ENCODE measurements around the gene DICER1.

The DICER1 gene

DNA sequence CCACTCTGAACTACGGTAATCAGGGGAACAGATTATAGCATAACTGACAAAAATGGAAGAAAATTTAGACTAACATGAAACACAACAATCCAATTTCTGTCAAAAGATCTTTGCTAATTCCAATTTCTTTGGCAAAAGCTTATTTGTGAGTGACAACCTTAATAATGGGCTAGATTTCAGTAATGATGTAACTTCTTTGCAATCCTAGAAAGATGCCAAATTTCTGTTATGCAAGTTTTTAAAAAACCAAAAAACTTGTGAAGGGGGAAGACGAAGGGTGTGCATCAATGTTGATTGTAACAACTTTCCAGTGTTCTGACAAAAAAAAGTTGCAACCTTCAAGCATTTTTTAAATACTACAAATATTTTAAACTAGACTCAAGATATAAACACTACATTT, 59.9 kb downstream of the DICER1 start (continued):
- TF ChIP-seq, protein P1, sequence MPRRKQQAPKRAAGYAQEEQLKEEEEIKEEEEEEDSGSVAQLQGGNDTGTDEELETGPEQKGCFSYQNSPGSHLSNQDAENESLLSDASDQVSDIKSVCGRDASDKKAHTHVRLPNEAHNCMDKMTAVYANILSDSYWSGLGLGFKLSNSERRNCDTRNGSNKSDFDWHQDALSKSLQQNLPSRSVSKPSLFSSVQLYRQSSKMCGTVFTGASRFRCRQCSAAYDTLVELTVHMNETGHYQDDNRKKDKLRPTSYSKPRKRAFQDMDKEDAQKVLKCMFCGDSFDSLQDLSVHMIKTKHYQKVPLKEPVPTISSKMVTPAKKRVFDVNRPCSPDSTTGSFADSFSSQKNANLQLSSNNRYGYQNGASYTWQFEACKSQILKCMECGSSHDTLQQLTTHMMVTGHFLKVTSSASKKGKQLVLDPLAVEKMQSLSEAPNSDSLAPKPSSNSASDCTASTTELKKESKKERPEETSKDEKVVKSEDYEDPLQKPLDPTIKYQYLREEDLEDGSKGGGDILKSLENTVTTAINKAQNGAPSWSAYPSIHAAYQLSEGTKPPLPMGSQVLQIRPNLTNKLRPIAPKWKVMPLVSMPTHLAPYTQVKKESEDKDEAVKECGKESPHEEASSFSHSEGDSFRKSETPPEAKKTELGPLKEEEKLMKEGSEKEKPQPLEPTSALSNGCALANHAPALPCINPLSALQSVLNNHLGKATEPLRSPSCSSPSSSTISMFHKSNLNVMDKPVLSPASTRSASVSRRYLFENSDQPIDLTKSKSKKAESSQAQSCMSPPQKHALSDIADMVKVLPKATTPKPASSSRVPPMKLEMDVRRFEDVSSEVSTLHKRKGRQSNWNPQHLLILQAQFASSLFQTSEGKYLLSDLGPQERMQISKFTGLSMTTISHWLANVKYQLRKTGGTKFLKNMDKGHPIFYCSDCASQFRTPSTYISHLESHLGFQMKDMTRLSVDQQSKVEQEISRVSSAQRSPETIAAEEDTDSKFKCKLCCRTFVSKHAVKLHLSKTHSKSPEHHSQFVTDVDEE (CRISPR knock-in tag; IDR thresholded peaks at IDR 0.05): no peak
- TF ChIP-seq PPARA (CRISPR knock-in tag; IDR thresholded peaks at IDR 0.05; ENCODE audit: borderline replicate concordance): no peak
- no peak for TF ChIP-seq TOX (CRISPR knock-in tag; IDR thresholded peaks at IDR 0.05; ENCODE audit: borderline replicate concordance)
- TF ChIP-seq OSR1 (CRISPR knock-in tag; IDR thresholded peaks at IDR 0.05): no peak

DNA sequence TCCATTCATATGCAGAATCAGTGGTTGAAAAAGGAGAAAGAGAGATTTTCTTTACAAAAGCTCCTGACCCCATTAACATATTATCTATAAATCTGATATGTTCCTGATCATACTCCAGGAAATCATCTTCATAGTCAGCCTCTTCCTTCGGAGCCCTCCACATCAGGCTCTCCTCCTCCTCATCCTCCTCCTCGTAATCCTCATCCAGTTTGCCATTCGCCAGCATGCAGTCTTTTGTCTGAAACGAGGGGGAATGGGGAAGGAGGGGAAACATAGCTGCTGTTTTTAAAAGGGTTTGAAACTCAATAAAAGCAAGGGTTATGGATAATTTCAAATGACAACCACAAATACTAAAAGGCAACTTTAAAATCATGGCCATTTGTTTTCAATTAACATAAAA, 60.9 kb downstream of the DICER1 start:
- peak; percentile 22; the same call in 1 of the 3 replicates for ATAC-seq
- no peak for TF ChIP-seq ISL1 (CRISPR knock-in tag; IDR thresholded peaks at IDR 0.05)
- no peak for TF ChIP-seq ZNF8 (CRISPR knock-in tag; IDR thresholded peaks at IDR 0.05)

DNA sequence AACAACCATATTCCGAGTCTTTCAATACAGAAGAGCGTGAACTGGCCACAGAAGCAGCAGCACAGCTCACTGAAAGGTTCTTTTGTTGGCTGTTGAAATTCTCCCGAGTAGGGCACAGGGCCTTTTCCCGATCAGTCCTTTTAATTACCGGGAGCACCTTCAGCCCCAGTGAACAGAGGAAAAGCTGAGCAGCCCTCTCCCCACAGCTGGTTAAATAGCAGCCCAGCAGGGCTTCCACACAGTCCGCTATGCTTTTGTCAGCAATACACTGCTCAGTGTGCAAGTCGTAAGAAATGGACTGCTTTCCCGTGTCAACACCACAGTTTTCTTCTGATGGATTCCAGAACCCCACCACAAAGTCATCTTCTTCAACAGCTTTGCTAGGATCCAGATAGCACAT, 61.3 kb downstream of the DICER1 start:
- ATAC-seq: peak; percentile 29; the same call in 1 of the 3 replicates
- TF ChIP-seq ZNF8 (CRISPR knock-in tag; IDR thresholded peaks at IDR 0.05) (no peak), ZNF70 (CRISPR knock-in tag; IDR thresholded peaks at IDR 0.05) (0 out of 2 replicates have a peak, but pooled peaks have one; percentile 11)

GRCh38 chr14:95092723-95093122, 64.6 kb downstream of the DICER1 start:
- no peak for TF ChIP-seq OSR1 (CRISPR knock-in tag; IDR thresholded peaks at IDR 0.05)
- TF ChIP-seq ZFP30 (CRISPR knock-in tag; IDR thresholded peaks at IDR 0.05): no peak
- no peak for TF ChIP-seq ARNTL (CRISPR knock-in tag; IDR thresholded peaks at IDR 0.05; ENCODE audit: borderline replicate concordance, low read depth)
- no peak for TF ChIP-seq ZNF70 (CRISPR knock-in tag; IDR thresholded peaks at IDR 0.05)
- no peak for TF ChIP-seq ISL1 (CRISPR knock-in tag; IDR thresholded peaks at IDR 0.05)
- TF ChIP-seq RARB (CRISPR knock-in tag; IDR thresholded peaks at IDR 0.05): no peak
- no peak for TF ChIP-seq PATZ1 (CRISPR knock-in tag; IDR thresholded peaks at IDR 0.05; ENCODE audit: borderline replicate concordance)
- TF ChIP-seq ZFP3 (CRISPR knock-in tag; IDR thresholded peaks at IDR 0.05): no peak
- TF ChIP-seq ZC3H10 (CRISPR knock-in tag; IDR thresholded peaks at IDR 0.05): no peak
- no peak for TF ChIP-seq ZNF8 (CRISPR knock-in tag; IDR thresholded peaks at IDR 0.05)
- TF ChIP-seq CSDC2 (CRISPR knock-in tag; IDR thresholded peaks at IDR 0.05): no peak
- TF ChIP-seq, protein P1 (CRISPR knock-in tag; IDR thresholded peaks at IDR 0.05): no peak
- TF ChIP-seq TOX (CRISPR knock-in tag; IDR thresholded peaks at IDR 0.05; ENCODE audit: borderline replicate concordance): no peak
- no peak for TF ChIP-seq TCF4 (CRISPR knock-in tag; IDR thresholded peaks at IDR 0.05; ENCODE audit: borderline replicate concordance)
- ATAC-seq: no peak

DNA sequence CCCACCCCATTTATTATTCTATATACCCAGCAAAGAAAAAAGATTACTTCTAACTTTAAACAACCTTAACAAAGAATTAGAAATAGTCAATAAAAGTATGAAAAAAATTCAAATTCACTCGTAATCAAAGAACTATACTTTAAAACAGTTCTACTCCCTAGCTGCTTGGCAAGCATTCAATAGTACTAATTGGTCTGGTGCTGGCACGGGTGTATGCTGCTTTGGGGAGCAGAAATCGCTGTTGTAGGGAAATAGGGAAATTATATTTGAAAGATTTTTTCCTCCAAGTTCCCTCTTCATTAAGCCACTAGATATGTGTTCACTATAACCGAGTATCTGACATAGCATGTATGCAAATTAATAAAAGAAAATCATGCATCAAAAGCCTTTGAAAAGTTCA, 65.7 kb downstream of the DICER1 start:
- ATAC-seq: no peak
- TF ChIP-seq ZC3H10 (CRISPR knock-in tag; IDR thresholded peaks at IDR 0.05) (no peak), ZFP30 (CRISPR knock-in tag; IDR thresholded peaks at IDR 0.05) (no peak), TOX (CRISPR knock-in tag; IDR thresholded peaks at IDR 0.05; ENCODE audit: borderline replicate concordance) (no peak), ESRRG (CRISPR knock-in tag; IDR thresholded peaks at IDR 0.05) (no peak), BACH2 (CRISPR knock-in tag; IDR thresholded peaks at IDR 0.05; ENCODE audit: borderline replicate concordance) (no peak), GLIS3 (CRISPR knock-in tag; IDR thresholded peaks at IDR 0.05) (no peak), CSRNP3 (CRISPR knock-in tag; IDR thresholded peaks at IDR 0.05) (no peak), ZFP3 (CRISPR knock-in tag; IDR thresholded peaks at IDR 0.05) (no peak), RARB (CRISPR knock-in tag; IDR thresholded peaks at IDR 0.05) (no peak), OSR1 (CRISPR knock-in tag; IDR thresholded peaks at IDR 0.05) (no peak), ISL1 (CRISPR knock-in tag; IDR thresholded peaks at IDR 0.05) (no peak), SNAI2 (CRISPR knock-in tag; IDR thresholded peaks at IDR 0.05) (no peak), ZNF70 (CRISPR knock-in tag; IDR thresholded peaks at IDR 0.05) (no peak), PPARA (CRISPR knock-in tag; IDR thresholded peaks at IDR 0.05; ENCODE audit: borderline replicate concordance) (no peak), ZNF8 (CRISPR knock-in tag; IDR thresholded peaks at IDR 0.05) (no peak), ARNTL (CRISPR knock-in tag; IDR thresholded peaks at IDR 0.05; ENCODE audit: borderline replicate concordance, low read depth) (no peak), TCF4 (CRISPR knock-in tag; IDR thresholded peaks at IDR 0.05; ENCODE audit: borderline replicate concordance) (no peak)
- TF ChIP-seq, protein P2, sequence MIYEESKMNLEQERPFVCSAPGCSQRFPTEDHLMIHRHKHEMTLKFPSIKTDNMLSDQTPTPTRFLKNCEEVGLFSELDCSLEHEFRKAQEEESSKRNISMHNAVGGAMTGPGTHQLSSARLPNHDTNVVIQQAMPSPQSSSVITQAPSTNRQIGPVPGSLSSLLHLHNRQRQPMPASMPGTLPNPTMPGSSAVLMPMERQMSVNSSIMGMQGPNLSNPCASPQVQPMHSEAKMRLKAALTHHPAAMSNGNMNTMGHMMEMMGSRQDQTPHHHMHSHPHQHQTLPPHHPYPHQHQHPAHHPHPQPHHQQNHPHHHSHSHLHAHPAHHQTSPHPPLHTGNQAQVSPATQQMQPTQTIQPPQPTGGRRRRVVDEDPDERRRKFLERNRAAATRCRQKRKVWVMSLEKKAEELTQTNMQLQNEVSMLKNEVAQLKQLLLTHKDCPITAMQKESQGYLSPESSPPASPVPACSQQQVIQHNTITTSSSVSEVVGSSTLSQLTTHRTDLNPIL (CRISPR knock-in tag; IDR thresholded peaks at IDR 0.05; ENCODE audit: low read depth): no peak
- TF ChIP-seq, protein P3, sequence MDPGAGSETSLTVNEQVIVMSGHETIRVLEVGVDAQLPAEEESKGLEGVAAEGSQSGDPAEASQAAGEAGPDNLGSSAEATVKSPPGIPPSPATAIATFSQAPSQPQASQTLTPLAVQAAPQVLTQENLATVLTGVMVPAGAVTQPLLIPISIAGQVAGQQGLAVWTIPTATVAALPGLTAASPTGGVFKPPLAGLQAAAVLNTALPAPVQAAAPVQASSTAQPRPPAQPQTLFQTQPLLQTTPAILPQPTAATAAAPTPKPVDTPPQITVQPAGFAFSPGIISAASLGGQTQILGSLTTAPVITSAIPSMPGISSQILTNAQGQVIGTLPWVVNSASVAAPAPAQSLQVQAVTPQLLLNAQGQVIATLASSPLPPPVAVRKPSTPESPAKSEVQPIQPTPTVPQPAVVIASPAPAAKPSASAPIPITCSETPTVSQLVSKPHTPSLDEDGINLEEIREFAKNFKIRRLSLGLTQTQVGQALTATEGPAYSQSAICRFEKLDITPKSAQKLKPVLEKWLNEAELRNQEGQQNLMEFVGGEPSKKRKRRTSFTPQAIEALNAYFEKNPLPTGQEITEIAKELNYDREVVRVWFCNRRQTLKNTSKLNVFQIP (CRISPR knock-in tag; IDR thresholded peaks at IDR 0.05; ENCODE audit: borderline replicate concordance, low read depth): no peak

Measured in SK-N-SH treated with all-trans-retinoic acid at 6 μM for 48 hours (cell line).